Neural crest cell (in vitro differentiated cells): ENCODE data around the gene DNPH1. TPM values are rescaled to one million over a fixed set of nuclear protein-coding genes. Genes with fewer than 3 reads are reported as not detected.

Experiments used
- DNase-seq: peaks from one replicate; pipeline ENCODE4 v3.0.0; 2021; ENCODE audit warnings: low read depth, mixed read lengths, low spot score
- H3K27ac Mint-ChIP-seq: one replicate; pipeline ENCODE4 v1.8.0; 2021; ENCODE audit warnings: mild to moderate bottlenecking, mixed read lengths; ENCODE audit not compliant: unreplicated experiment
- H3K27me3 Mint-ChIP-seq: 2 replicates; pipeline ENCODE4 v1.8.0; 2021; ENCODE audit warnings: low read depth, mild to moderate bottlenecking, mixed read lengths
- H3K36me3 Mint-ChIP-seq: 2 replicates; pipeline ENCODE4 v1.8.0; 2021; ENCODE audit warnings: low read depth, mild to moderate bottlenecking, mixed read lengths
- H3K4me1 Mint-ChIP-seq: 2 replicates; pipeline ENCODE4 v1.8.0; 2021; ENCODE audit warnings: mixed read lengths
- H3K4me3 Mint-ChIP-seq: one replicate; pipeline ENCODE4 v1.8.0; 2021; ENCODE audit warnings: mild to moderate bottlenecking, mixed read lengths
- H3K9me3 Mint-ChIP-seq: 2 replicates; pipeline ENCODE4 v1.8.0; 2021; ENCODE audit warnings: mixed read lengths
- total RNA-seq: library from RNA; stranded (reverse); gene quantifications from 2 replicates; pipeline ENCODE4 v1.2.1, GENCODE V29; 2021
- TF ChIP-seq, protein P1 (sequence below): fragments of 200-600 bp; sonication (generic); conservative IDR thresholded peaks from 2 replicates; pipeline ENCODE4 v1.5.0; 2021; ENCODE audit warnings: antibody characterized with exemption, mild to moderate bottlenecking

Gene DNPH1
- total RNA-seq, 1 donor from 2014 or later: 50.3 TPM

DNA sequence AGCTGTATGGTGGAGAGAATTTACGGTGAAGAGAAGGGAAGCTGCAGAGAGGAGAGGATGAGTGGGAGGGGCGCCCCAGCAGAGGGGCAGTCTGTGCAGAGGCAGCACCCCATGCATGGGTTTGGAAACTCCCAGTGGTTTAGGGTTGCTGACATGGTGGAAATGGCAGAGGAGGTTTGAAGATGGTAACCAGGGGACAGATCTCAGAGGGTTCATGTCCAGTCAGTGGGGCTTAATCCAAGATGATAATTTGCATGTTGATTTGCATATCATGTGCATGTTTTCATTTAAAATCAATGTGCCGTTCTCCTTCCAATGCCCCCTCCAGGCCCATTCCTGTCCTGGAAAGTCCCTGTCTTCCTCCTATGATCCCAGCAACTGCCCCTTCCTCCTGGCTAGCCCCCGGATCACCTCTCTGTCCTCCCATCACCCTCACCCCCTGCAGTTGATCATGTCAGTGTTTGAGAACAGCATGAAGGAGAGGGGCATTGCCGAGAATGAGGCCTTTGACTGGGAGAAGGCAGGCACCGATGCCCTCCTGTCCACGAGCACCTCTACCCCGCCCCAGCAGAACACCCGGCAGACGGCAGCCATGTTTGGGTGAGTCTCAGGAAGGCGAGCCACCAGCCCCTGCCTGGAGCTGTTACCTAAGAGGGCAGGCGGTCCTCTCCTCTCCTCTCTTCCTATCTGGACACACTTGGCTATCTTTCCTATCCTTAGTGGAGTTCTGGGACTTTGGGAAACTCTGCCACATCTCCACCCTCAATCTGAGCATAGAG lies 28.3 kb upstream of the DNPH1 start:
- Mint-ChIP-seq H3K4me3 (no peak overlapping the region), H3K9me3 (no peaks in the 10 kb centered on the region), H3K27me3 (no peaks in the 10 kb centered on the region), H3K4me1 (no peaks in the 10 kb centered on the region), H3K36me3 (no peaks in the 10 kb centered on the region), H3K27ac (no peak overlapping the region)
- TF ChIP-seq, protein P1, sequence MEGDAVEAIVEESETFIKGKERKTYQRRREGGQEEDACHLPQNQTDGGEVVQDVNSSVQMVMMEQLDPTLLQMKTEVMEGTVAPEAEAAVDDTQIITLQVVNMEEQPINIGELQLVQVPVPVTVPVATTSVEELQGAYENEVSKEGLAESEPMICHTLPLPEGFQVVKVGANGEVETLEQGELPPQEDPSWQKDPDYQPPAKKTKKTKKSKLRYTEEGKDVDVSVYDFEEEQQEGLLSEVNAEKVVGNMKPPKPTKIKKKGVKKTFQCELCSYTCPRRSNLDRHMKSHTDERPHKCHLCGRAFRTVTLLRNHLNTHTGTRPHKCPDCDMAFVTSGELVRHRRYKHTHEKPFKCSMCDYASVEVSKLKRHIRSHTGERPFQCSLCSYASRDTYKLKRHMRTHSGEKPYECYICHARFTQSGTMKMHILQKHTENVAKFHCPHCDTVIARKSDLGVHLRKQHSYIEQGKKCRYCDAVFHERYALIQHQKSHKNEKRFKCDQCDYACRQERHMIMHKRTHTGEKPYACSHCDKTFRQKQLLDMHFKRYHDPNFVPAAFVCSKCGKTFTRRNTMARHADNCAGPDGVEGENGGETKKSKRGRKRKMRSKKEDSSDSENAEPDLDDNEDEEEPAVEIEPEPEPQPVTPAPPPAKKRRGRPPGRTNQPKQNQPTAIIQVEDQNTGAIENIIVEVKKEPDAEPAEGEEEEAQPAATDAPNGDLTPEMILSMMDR: no peak
- DNase-seq: no peak

DNA sequence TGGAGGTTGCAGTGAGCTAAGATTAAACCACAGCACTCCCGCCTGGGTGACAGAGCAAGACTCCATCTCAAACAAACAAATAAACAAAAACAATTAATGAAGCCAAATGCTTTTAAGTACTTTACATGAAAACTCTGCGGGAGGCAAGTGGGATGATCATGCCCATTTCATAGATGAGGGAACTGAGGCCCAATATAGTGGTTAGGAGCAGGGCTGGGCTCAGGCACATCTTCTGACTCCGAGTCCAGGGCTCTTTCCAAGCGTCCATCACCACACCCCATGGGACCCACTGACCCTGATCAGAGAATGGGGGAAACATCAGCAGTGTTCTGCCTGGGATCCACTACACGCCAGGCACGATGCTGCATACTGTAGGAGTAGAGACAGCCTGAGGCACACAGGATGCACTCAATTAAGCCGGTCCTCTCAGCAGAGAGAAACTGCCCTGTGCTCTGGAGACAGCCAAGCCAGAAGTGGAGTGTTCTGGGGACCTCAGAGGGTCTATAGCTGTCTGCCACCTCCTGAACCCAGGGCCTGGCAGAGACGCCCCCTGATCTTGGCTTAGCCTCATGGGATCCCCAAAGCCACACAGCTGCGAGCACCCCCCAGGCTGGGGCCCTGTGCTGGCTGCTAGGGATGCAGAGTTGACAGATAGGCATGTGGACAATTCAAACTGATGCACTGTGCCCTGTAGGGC lies 27.5 kb upstream of the DNPH1 start:
- TF ChIP-seq, protein P1: no peak
- no peaks in the 10 kb centered on the region for H3K36me3 Mint-ChIP-seq
- H3K4me3 Mint-ChIP-seq: no peak overlapping the region
- peaks cover 2% of the 10 kb centered on the region for H3K4me1 Mint-ChIP-seq
- no peak for DNase-seq
- H3K27me3 Mint-ChIP-seq: peaks cover 2% of the 10 kb centered on the region
- H3K27ac Mint-ChIP-seq: no peak overlapping the region
- H3K9me3 Mint-ChIP-seq: no peaks in the 10 kb centered on the region

DNA sequence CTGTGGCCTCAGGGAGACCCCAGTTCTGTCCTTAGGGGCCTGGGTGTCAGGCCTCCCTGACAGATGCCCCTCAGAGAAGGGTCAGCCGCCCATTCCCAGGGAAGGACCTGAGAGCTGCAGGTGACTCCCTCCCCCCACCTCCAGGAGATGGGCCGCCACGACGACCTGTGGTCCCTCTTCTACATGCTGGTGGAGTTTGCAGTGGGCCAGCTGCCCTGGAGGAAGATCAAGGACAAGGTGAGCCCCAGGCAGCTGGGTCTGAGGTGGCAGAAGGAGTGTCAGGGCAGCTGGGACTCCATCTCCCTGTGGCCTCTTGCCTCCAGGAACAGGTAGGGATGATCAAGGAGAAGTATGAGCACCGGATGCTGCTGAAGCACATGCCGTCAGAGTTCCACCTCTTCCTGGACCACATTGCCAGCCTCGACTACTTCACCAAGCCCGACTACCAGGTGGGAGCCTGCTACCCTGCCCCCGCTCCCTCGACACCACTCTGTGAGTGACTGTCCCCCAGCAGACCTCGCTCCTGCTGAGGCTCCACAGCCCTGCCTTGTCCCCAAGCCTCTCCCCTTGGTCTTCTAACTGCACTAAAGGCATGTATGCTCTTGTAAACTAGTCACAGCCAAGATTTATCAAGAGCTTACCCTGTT lies 26.2 kb upstream of the DNPH1 start:
- H3K27ac Mint-ChIP-seq: no peak overlapping the region
- TF ChIP-seq, protein P1: no peak
- peaks cover 14% of the 10 kb centered on the region for H3K4me1 Mint-ChIP-seq
- no peaks in the 10 kb centered on the region for H3K9me3 Mint-ChIP-seq
- no peak for DNase-seq
- H3K36me3 Mint-ChIP-seq: no peaks in the 10 kb centered on the region
- no peak overlapping the region for H3K4me3 Mint-ChIP-seq
- H3K27me3 Mint-ChIP-seq: peaks cover 14% of the 10 kb centered on the region

DNA sequence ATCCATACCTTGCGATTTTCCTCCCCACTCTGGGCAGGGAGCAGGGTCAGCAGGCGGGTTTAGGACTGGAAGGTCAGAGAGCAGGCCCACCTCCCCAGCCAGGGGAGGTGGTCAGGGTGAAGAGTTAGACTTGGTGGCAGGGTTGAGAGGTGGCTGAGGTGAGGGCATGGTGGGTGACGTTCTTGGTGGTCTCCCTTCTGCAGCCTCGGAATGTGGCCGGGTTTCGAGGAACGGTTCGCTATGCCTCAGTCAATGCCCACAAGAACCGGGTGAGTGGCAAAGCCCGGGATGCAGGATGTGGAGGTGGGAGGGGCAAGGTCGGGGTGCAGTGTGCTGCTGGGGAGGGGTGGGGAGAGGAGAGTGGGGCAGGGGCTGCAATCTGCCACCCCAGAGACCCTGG lies 25.6 kb upstream of the DNPH1 start:
- no peak for DNase-seq
- TF ChIP-seq, protein P1: no peak
- Mint-ChIP-seq H3K36me3 (no peaks in the 10 kb centered on the region), H3K27me3 (peaks cover 14% of the 10 kb centered on the region), H3K4me3 (no peak overlapping the region), H3K27ac (no peak overlapping the region), H3K9me3 (no peaks in the 10 kb centered on the region), H3K4me1 (peaks cover 14% of the 10 kb centered on the region)

DNA sequence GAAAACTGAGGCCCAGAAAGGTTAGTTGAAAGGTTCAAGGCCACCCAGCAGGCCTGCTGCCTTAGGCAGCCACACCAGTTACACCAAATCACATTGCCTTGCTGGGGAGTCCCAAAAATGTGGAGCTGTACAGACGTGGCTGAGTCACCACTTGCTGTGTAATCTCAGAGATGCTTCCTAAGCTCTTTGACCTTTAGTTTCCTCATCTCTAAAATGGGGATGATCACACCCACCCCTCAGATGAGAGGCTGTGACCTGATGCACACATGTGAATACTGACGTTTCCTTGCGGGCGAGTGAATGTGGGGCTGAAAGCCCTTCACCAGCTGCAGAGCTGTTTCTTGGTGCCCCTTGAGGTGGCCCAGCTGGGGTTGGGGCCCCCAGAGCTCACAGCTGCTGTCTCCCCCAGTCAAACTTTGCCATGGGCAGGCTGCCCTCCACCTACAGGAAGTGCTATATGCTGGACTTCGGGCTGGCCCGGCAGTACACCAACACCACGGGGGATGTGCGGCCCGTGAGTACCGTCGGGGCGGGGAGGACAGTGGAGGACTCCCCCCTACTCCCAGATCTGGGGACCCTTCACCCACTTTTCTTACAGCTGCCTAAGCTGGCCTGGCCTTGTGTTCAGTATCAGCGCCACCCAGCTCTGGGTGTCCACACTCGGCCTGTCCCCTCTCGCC lies 25.0 kb upstream of the DNPH1 start:
- Mint-ChIP-seq H3K27ac (no peak overlapping the region), H3K4me3 (no peak overlapping the region), H3K36me3 (no peaks in the 10 kb centered on the region), H3K4me1 (peaks cover 14% of the 10 kb centered on the region), H3K9me3 (no peaks in the 10 kb centered on the region), H3K27me3 (peaks cover 14% of the 10 kb centered on the region)
- DNase-seq: no peak
- TF ChIP-seq, protein P1: no peak
